ENCODE results near the gene PGBD5.

The PGBD5 gene

DNA sequence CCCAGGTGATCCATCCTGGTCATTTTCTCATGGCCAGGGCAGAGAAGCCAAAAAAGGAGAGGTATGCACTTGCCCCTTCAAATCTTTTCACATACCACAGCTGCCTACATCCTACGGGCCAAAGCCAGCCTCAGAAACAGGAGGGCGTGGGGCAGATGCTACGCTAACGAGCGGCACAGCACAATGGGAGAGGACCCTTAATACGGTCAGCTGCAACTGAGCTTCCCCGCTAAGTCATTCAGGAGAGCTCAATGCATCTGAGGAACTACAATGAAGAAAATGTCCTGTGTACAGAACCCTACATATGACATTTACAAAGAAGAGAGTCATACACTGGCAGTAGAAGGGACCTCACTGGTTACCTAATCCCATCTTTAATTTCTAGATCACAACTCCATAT lies 78.2 kb downstream of the PGBD5 start:
- DNase-seq (ENCODE audit: low spot score), result no peak

DNA sequence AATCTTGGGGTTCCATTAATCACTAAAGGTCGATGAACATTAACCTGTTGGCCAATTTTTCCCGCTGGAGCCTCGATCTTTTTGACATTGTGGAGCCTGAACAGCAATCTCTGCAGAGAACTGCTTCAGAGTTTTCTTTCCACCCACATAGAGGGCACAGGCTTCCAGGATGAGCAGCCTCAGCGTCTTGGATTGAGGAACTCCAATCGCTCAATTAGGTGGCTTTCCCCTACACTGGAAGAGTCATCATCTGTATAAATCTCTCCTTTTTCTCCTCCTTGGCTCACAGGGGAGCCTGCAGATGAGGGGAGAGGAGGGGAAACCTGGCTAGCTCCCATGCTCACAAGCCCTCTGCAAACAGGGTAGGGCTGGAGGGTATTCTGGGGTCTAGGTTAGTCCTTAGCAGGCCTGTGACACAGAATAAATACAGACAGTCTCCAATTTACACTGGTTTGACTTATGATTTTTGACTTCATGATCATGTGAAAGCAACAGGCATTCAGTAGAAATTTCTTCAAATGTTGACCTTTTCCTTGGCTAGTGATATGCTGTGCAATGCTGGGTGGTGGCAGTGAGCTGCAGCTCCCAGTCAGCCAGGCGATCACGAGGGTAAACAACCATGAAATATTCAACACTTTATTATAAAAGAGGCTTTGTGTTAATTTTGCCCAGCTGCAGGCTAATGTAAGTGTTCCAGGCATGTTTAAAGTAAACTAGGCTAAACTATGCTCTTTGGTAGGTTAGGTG lies 80.8 kb downstream of the PGBD5 start:
- no peak for DNase-seq (ENCODE audit: low spot score)

DNA sequence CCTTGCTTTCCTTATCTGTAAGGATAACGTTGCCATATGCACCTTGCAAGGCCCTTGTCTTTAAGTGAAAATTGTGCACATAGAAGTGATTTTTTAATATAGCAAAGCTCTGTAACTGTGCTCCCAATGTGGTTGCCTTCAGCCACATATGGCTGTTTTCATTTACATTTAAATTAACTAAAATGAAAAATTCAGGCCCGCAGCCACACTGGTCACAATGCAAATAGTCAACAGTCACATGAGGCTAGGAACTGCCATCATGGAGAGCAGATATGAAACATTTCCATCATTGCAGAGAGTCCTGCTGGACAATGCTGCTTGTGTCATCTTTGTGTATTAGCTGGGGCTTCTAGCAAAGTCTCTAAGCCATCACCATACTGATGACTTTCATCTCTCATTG lies 83.4 kb downstream of the PGBD5 start:
- DNase-seq (ENCODE audit: low spot score), result no peak

DNA sequence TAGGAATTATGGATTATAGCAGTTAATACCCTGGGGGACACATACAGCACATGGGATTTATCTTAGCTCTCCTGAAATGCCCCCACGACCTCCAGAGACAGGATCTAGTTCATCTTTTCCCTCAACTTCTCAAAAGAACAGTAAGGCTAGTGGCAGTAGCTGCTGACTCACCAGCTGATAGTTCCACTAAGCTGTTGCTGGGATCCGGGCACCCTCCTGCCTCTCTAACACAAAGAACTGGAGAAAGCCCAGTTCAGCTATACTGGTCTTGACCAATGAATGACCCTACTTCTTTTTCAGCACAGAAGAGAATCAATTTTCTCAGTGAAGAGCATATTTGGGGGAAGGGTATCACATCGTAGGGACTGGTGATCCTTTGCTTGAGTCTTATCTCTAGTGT lies 84.1 kb downstream of the PGBD5 start:
- DNase-seq (ENCODE audit: low spot score), result no peak

DNA sequence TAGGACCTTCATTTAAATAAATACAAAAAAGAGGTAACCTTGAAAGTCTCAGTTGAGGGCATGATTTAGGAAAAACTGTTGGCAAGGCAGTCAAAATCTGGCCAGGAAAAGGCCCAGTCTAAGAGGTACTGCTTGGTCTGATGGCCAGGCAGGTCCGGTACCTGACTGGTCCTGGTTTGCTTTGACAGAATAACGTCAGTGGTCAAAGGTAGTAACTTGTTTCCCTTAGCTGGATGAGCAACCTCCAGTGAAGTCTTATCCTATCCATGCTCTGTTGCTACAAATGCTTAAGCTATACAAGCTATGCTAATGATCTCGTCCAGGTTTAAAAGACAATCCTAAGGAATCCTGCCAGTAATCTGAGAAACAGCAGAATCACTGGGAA lies 85.0 kb downstream of the PGBD5 start:
- no peak for DNase-seq (ENCODE audit: low spot score)

DNA sequence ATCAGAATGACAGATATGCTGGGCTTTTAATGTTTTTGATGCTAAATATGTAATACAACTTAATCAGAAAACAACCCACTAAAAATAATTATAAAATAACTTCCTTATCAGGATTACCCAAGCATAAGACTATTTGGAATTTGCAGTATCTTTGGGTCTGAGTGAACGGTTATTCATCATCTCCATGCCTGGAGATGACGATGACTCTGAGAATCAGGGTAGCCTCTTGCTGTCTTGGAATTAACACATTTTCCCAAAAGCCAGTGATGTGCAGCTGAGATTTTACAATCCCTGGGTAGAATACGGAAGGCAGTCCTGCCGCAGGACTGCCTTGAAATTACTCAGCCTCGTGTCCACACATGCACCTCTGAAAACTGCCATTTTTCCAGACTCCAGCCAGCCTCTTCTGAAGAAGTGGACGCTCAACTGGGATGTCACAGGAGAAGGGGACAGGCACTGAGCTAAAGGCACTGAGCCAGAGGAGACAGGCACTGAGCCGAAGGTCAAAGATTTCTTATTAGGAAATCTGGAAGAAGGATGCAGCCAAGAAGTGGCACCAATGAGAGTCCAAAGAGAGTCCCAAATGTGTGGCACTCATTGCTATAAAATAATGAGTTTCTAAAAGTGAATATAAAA lies 85.5 kb downstream of the PGBD5 start:
- DNase-seq (ENCODE audit: low spot score), result no peak

DNA sequence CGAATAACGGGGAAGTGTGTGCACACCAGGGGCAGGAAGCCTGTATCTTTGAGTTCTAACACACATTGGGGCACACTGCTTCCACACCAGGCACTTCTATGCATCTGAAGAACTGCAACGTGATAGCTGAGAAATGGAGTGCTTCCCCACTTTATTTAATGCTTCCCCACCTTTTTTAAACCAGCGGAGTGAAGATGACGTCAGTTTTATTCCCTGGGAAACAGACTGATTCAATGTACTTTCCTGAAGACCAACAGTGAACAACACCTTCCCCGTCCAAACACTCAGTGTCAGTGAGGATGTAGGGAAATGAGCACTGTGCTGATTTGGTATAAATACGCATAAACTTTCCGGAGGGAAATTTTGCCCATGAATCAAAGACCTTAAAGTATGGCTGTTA lies 87.1 kb downstream of the PGBD5 start:
- DNase-seq (ENCODE audit: low spot score), result no peak

DNA sequence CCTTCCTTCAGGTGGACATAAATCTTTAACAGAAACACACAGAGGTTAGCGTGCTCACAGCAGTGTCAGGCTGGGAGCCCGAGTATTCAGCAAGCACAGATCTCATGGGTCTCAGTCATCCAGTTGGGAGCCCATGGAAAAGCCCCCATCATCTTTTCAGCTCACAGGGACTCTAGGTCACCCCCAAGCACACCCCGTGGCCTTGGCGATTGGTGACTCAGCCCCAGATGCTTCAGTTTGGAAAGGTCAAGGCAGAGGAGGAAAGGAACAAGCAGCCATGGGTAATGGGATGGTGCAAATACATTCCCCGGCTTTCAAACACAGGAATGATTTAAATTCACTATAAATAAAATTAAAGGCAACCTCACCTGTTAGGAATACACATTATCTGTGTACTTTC lies 88.9 kb downstream of the PGBD5 start:
- no peak for DNase-seq (ENCODE audit: low spot score)

- no peak for DNase-seq (ENCODE audit: low spot score)
These were observed 90.1 kb downstream of the PGBD5 start for GRCh38 chr1:230335861-230336522.

DNA sequence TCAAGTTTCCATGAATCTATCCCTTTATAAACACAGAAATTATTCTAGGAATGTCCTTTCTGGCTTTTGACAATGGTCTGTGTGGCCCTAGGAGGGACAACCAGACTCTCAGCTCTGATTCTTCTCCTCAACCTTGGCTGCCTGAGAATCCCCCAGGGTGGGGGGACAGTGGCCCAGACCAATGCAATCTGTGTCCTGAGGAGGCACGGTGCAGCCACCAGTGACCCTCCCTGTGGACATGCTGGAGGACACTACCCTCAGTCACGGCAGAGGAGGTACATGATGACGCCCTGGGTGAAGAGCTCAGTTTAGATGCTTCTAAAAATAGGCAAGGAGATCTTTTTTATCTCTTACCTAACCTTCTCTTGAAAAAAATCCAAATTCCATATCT lies 91.7 kb downstream of the PGBD5 start:
- no peak for DNase-seq (ENCODE audit: low spot score)

DNA sequence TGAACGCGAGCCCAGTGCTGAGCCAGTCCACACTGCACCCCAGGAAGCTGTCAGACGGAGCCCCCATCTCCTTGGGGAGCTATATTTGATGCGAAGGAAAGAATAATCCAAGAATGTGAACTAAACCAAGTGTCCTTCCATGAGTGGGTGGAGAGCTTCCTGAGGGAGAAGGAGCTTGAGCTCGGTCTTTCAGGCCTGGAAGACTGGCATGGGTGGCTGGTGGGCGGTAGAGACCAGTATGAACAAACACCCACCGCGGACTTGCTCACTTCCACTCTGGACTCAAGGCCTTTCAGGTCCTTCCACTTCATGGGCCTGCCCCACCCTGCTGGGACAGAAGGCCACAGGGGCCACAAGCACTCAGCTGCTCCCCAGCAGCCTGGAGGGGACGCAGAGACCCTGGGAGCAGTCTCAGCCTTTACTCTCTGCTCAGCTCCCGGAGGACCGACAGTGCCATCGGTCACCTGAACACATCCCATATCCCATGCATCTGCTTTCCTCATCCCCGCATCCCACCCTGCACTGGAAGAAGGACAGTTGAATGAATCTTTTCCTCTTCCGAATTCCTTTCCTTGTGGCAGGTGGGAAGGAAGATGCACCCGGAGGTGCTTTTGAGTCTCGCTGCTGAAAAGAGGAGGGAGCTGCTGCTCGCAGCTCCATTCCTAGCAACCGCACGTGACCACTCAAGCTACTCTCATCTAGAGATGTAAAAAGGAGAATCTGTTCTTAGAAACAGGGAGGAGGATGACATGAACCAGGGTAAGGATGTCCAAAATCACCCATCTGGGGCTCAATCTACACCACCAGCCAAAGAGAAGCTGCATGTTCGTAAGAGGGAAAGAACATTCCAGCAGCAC lies 92.3 kb downstream of the PGBD5 start:
- no peak for DNase-seq (ENCODE audit: low spot score)

DNA sequence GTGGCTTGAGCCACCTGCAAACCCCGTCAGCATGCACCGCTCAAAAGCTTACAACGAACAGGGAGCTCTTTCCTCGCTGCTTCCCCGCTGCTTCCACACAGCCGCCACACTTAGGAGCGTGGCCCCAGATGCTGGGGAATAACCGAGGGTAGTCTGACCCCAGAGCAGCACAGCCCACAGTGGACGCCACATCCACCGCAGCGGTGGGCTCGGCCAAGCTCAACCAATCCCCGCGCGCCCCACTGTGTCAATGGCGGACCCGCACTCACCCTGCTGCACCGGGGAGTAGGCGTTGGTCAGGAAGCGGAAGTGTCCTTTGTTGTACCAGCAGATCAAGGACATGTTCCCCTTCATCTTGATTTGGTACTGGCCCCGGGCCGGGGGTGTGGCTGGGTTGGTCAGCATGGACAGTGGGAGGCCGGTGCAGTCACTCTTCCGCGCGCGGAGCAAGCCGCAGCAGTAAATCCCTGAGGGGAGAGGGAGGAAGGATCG lies 93.5 kb downstream of the PGBD5 start:
- DNase-seq (ENCODE audit: low spot score), result no peak

DNA sequence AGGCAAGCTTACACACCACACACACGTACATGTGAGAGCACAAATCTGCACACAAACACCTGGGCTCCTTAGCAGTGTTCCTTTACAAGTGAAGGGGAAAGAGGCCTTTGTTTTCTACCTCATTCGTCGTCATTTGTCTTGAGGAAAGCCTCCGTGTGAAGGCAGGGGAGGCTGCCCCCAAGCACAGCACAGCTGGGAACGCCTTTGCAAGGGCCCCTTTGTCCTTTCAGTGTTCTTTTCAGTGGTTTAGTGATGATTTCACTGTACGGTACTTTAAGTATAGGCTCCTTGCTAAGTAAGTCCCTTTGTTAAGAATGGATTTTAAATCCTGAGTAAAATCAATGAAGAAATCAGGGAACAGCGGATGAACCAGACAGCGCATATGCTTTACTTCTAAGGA lies 94.1 kb downstream of the PGBD5 start:
- DNase-seq (ENCODE audit: low spot score), result no peak

DNA sequence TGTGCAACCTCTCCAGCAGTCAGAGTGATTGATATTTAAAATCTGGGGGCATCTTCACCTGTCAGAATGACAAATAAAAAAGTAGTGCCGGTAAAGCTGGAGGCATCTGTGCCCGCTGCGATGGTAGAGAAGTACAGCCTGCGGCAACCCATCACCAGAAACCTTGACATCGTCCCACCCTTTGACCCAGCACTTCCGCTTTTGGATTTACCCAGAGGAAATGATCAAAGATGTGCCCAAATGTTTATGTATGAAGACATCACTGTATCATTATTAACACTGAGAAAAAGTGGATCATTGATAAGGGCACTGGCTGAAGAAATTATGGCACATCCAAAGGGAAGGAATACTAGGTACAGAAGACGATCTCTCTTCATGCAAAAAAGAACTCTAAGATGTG lies 96.0 kb downstream of the PGBD5 start:
- DNase-seq (ENCODE audit: low spot score), result no peak

DNA sequence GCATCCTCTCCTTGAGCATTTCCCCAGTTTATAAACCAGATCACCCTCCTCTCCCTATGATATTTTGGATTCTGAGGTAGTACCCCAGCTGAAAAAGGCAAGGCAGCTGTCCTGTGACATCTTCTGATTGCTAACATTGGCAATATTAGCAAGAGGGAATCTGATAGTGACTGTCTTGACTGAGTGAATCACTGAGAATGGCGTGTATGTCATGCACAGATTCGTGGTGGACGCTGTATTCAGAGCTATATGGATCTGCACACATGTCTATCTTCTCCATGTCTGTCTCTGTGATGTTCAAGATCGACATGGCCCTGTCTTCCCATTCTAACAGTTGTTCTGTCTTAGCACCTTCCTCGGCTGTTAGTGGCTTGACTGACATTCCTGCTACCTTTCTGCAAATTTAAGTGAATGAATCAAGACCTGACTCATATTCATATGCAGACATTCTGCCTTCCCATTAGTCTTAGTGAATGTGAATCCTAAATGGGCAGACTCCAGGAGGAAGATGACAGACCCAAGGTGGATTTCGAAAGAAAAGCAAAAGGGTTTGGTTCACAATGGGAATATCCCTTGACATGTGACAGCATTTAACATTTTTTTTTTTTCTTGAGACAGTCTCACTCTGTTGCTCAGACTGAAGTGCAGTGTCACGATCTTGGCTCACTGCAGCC lies 97.7 kb downstream of the PGBD5 start:
- no peak for DNase-seq (ENCODE audit: low spot score)

- peak; percentile 82 for DNase-seq (ENCODE audit: low spot score)
These were observed 98.2 kb downstream of the PGBD5 start for GRCh38 chr1:230327892-230328284.

DNA sequence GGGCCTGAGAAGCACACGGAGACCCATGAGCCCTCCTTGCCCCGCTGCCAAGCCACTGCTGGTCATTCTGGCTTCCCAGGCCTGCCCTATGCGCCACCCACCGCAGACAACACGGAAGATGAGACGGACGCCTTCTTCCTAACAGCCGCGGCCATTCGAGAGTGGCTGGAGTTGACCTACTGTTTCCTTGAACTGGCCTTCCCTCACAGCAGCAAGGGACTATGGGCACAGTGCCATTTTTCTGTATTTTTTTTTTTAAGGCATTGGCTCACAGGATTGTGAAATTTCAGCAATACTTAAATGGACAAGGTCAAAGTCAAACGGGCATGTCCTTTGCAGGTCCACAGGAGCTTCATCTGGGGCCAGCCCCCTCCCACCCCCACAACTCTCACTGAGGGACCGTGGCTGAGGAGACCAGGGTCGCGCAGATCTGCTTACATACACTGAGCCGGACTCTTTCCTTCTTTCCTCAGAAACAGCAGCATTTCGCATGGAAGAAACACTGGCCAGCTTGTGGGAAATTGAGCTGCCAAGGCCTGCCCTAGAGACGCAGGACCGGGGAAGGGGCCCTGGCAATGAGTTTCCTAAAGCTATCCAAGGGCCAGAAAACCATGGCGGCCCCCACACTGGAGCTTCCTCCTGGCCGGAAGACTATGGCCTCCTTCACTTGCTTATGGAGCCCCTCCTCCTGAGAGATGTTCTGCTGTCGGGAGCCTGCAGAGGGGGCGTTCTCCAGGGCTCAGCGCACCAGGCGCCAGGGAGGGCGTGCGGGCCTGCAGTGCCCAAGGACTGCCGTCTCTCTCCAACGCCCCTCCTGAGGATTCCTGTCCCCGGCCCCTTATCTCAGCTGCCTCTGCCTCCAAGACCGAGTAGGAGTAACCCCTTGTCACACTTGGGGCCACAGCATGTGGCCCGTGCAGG lies 98.9 kb downstream of the PGBD5 start:
- DNase-seq (ENCODE audit: low spot score), result no peak

DNA sequence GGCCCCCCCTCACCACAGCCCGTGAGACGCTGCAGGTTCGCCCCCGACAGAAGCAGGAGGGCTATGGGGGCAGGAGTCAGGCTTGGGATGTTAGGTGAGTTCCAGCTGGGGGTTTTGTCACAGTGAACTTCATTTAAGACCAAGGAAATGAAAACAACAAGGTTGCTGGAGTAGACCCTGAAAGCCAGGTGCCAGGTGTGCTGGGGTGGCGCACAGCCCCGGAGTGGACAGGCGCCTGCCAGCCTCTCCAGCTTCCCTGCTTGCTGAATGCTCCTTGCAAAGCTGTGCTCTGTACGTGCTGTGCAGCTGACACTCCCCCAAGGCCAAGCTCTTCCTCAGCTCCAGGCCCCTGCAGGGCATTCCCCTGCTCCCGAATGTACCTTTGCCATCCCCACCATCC lies 102.4 kb downstream of the PGBD5 start:
- no peak for DNase-seq (ENCODE audit: low spot score)

DNA sequence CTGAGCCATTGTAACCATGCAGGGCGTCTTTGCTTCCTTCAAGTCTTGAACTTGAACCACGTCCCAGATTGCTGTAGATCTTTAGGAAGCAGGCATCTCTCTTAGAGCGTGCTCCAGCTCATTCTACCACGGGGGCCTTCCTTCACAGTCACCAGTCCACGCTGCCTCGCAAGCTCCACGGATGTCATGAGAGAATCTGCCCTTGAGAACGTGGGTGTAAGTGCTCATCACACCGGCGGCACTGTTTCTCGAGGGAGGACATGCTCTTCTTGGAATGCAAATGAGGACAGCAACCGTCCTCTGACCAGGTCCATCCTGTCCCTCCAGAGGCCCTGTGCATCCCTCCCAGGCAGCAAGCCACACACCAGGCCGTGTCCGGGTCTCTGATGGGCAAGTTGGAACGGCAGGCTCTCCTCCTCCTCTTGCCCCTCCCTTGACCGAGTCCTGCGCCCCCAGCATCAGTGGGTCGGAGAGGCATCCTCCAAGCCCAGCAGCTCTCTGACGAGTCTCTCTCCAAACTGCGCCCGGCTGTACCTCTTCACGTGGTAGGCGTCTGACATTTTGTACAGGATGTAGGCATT lies 103.1 kb downstream of the PGBD5 start:
- DNase-seq (ENCODE audit: low spot score), result no peak

GRCh38 chr1:230322421-230322756 lies 103.7 kb downstream of the PGBD5 start:
- DNase-seq (ENCODE audit: low spot score), result no peak
